ENCODE results near the gene CACNA1G. TPM values are rescaled to one million over a fixed set of nuclear protein-coding genes. Genes with fewer than 3 reads are reported as not detected.

The CACNA1G gene
- total RNA-seq, 1 donor from 2014 or later: 1.1 TPM

DNA sequence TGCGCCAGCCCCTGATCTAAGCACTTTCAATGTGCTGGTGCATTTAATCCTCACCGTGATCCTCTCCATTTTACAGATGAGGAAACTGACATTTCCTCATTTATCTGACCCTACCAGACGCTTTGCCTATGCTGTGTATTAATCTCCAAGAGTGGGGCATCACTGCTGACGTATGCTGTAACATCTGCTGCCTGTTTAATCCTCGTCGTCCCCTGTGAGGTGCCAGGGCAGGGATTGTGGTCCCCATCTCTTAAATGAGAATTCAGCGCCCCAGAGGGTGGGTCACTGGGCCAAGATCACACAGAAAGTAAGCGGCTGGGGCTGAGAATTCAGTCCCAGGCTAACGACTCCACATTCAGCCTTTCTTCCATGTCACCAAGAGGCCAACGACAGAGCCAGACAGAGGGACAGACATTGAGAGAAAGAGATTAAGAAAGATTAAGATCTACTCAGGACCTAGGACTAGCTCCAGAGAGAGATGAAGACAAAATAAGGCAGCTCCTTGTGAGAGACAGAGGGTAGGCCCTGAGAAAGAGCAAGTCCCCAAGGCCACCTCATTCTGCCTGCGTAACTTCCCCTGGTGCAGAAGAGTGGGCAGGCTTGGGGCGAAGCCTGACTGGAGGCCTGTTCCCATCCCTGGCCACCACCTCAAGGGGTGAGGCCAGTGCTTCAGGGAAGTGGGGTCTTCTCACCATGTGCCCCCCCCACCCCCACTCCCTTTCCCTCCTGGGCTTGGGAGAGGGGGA is 13.5 kb downstream of the CACNA1G start:
- Mint-ChIP-seq H3K4me3 (no peak overlapping the region), H3K36me3 (ENCODE audit: low read depth) (no peaks in the 10 kb centered on the region), H3K27ac (ENCODE audit: unreplicated experiment) (no peak overlapping the region), H3K27me3 (ENCODE audit: low read depth) (no peaks in the 10 kb centered on the region), H3K4me1 (peaks cover 10% of the 10 kb centered on the region), H3K9me3 (no peaks in the 10 kb centered on the region)
- DNase-seq (ENCODE audit: low read depth, low spot score): no peak
- TF ChIP-seq, protein P1, sequence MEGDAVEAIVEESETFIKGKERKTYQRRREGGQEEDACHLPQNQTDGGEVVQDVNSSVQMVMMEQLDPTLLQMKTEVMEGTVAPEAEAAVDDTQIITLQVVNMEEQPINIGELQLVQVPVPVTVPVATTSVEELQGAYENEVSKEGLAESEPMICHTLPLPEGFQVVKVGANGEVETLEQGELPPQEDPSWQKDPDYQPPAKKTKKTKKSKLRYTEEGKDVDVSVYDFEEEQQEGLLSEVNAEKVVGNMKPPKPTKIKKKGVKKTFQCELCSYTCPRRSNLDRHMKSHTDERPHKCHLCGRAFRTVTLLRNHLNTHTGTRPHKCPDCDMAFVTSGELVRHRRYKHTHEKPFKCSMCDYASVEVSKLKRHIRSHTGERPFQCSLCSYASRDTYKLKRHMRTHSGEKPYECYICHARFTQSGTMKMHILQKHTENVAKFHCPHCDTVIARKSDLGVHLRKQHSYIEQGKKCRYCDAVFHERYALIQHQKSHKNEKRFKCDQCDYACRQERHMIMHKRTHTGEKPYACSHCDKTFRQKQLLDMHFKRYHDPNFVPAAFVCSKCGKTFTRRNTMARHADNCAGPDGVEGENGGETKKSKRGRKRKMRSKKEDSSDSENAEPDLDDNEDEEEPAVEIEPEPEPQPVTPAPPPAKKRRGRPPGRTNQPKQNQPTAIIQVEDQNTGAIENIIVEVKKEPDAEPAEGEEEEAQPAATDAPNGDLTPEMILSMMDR (conservative IDR thresholded peaks at IDR 0.05): no peak

DNA sequence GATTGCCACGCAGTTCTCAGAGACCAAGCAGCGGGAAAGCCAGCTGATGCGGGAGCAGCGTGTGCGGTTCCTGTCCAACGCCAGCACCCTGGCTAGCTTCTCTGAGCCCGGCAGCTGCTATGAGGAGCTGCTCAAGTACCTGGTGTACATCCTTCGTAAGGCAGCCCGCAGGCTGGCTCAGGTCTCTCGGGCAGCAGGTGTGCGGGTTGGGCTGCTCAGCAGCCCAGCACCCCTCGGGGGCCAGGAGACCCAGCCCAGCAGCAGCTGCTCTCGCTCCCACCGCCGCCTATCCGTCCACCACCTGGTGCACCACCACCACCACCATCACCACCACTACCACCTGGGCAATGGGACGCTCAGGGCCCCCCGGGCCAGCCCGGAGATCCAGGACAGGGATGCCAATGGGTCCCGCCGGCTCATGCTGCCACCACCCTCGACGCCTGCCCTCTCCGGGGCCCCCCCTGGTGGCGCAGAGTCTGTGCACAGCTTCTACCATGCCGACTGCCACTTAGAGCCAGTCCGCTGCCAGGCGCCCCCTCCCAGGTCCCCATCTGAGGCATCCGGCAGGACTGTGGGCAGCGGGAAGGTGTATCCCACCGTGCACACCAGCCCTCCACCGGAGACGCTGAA is 15.2 kb downstream of the CACNA1G start:
- Mint-ChIP-seq H3K4me1 (peaks cover 3% of the 10 kb centered on the region), H3K4me3 (no peak overlapping the region), H3K36me3 (ENCODE audit: low read depth) (no peaks in the 10 kb centered on the region), H3K9me3 (no peaks in the 10 kb centered on the region), H3K27me3 (ENCODE audit: low read depth) (no peaks in the 10 kb centered on the region), H3K27ac (ENCODE audit: unreplicated experiment) (no peak overlapping the region)
- DNase-seq (ENCODE audit: low read depth, low spot score): no peak
- TF ChIP-seq, protein P1 (conservative IDR thresholded peaks at IDR 0.05): no peak

DNA sequence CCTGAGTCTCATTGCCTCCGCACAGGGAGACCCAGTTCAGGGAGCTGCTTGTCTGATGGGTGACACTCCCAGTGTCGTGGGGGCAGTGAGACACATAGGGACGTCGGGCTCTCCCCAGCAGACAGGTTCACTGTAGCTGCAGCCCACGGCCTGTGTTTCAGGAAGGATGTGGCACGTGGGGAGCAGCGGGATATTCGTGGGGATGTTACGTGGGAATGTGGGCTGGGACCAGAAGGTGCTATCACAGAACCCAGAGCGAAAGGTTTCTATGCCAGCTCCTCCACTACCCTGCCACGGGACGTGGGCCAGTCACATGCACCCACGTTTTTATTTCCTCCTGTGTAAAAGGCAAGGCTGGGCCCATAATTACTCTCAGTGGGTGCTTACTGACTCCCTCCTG is 16.3 kb downstream of the CACNA1G start:
- TF ChIP-seq, protein P1 (conservative IDR thresholded peaks at IDR 0.05): no peak
- Mint-ChIP-seq H3K36me3 (ENCODE audit: low read depth) (no peaks in the 10 kb centered on the region), H3K27me3 (ENCODE audit: low read depth) (no peaks in the 10 kb centered on the region)

DNA sequence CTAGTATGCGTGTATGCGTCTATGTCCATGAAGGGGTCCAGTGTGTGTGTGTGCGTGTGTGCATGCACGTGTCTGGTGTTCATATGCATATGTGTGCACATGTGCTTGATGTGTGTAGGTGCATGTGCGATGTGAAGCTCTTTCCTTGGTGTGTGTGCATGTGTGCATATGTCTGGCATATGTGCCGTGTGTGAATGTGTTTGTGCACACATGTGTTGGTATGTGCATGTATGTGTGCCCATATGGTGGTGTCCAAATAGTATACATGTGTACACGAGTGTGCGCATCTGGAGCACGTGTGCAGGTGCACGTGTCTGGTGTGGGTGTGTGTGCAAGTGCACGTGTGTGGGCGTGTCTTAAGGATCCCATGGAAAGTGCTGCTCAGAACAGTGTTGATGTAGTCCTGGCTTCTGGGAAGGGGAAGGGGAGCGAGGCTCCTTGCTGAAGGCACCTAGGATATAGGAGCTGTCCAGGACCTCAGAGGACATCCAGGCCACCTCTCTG is 17.0 kb downstream of the CACNA1G start:
- no peaks in the 10 kb centered on the region for H3K27me3 Mint-ChIP-seq (ENCODE audit: low read depth)
- TF ChIP-seq, protein P1 (conservative IDR thresholded peaks at IDR 0.05): no peak
- no peak overlapping the region for H3K27ac Mint-ChIP-seq (ENCODE audit: unreplicated experiment)
- H3K36me3 Mint-ChIP-seq (ENCODE audit: low read depth): no peaks in the 10 kb centered on the region
- no peak for DNase-seq (ENCODE audit: low read depth, low spot score)
- no peaks in the 10 kb centered on the region for H3K9me3 Mint-ChIP-seq
- H3K4me3 Mint-ChIP-seq: no peak overlapping the region
- H3K4me1 Mint-ChIP-seq: no peaks in the 10 kb centered on the region

More for the DNA sequence above, 16.3 kb downstream of the CACNA1G start:
- H3K4me1 Mint-ChIP-seq: no peaks in the 10 kb centered on the region
- no peak overlapping the region for H3K4me3 Mint-ChIP-seq
- DNase-seq (ENCODE audit: low read depth, low spot score): no peak
- H3K9me3 Mint-ChIP-seq: no peaks in the 10 kb centered on the region
- no peak overlapping the region for H3K27ac Mint-ChIP-seq (ENCODE audit: unreplicated experiment)

DNA sequence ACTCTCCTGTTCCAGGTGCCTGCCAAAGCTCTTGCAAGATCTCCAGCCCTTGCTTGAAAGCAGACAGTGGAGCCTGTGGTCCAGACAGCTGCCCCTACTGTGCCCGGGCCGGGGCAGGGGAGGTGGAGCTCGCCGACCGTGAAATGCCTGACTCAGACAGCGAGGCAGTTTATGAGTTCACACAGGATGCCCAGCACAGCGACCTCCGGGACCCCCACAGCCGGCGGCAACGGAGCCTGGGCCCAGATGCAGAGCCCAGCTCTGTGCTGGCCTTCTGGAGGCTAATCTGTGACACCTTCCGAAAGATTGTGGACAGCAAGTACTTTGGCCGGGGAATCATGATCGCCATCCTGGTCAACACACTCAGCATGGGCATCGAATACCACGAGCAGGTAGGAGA is 17.7 kb downstream of the CACNA1G start:
- no peak overlapping the region for H3K27ac Mint-ChIP-seq (ENCODE audit: unreplicated experiment)
- DNase-seq (ENCODE audit: low read depth, low spot score): no peak
- no peaks in the 10 kb centered on the region for H3K9me3 Mint-ChIP-seq
- no peak overlapping the region for H3K4me3 Mint-ChIP-seq
- H3K27me3 Mint-ChIP-seq (ENCODE audit: low read depth): no peaks in the 10 kb centered on the region
- no peaks in the 10 kb centered on the region for H3K36me3 Mint-ChIP-seq (ENCODE audit: low read depth)
- H3K4me1 Mint-ChIP-seq: no peaks in the 10 kb centered on the region
- TF ChIP-seq, protein P1 (conservative IDR thresholded peaks at IDR 0.05): no peak
